SK-N-SH (cell line): ENCODE data around the gene SSTR3.

Source experiments
- CTCF ChIP-seq: fragments of 200-600 bp; sonication (generic); IDR thresholded peaks from 2 replicates; pipeline ENCODE4 v1.6.1; 2017; ENCODE audit warnings: antibody characterized with exemption, mild to moderate bottlenecking, moderate library complexity
- GABPA ChIP-seq: IDR thresholded peaks from 2 replicates; pipeline ENCODE4 v1.4.0; 2012; ENCODE audit warnings: low read depth, mild to moderate bottlenecking
- IRF3 ChIP-seq: fragments of 150-350 bp; IDR thresholded peaks from 2 replicates; pipeline ENCODE4 v1.6.1; 2016; ENCODE audit warnings: mild to moderate bottlenecking, low read depth, low read length
- POLR2AphosphoS5 ChIP-seq: IDR thresholded peaks from 2 replicates; pipeline ENCODE4 v1.6.1; 2012; ENCODE audit warnings: low read depth, low read length
- RFX5 ChIP-seq: IDR thresholded peaks from 2 replicates; pipeline ENCODE4 v1.6.1; 2012; ENCODE audit warnings: mild to moderate bottlenecking, improper control_type of control experiment, low read length
- SIN3A ChIP-seq: IDR thresholded peaks from 2 replicates; pipeline ENCODE4 v1.6.1; 2012; ENCODE audit warnings: low read depth, mild to moderate bottlenecking, low read length, moderate library complexity, borderline replicate concordance

DNA sequence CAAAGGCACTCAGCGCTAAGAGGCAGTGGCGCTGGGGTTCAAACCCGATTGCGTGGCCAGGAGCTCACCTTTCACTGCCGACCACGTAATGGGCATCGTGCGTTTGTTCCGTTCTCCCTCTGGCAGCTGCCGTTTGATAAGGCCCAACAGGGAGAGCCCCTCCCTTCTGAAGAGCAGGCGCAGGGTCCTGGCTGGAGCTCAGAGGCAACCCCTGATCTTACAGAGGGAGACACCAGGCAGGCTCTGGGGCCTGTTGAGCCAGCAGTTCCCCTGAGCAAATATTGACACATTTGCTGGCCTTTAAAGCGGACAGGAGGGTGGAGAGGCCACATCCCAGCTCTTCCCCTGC, 12.5 kb downstream of the SSTR3 start:
- TF ChIP-seq CTCF: 0 out of 2 replicates have a peak, but pooled peaks have one; percentile 8
- TF ChIP-seq SIN3A: no peak
- TF ChIP-seq GABPA: no peak
- TF ChIP-seq POLR2AphosphoS5: no peak
- no peak for TF ChIP-seq IRF3
- TF ChIP-seq RFX5: no peak
